Endodermal cell (in vitro differentiated cells): ENCODE results near the gene RPGRIP1L. TPM values are rescaled to one million over a fixed set of nuclear protein-coding genes. Genes with fewer than 3 reads are reported as not detected.
"Not testable (repeated sequence)": the region's sequence is repeated elsewhere in the genome, so short reads cannot be mapped to it uniquely, and the experiment has no call there.

Experiments used
- DNase-seq: peaks from one replicate; pipeline ENCODE4 v3.0.0-alpha.2; 2017
- H3K27ac ChIP-seq: 2 replicates; pipeline ENCODE4 v1.5.1; 2013; ENCODE audit warnings: mild to moderate bottlenecking, low read depth, low read length, moderate library complexity
- H3K27me3 ChIP-seq: 2 replicates; pipeline ENCODE4 v1.6.1; 2013; ENCODE audit warnings: mild to moderate bottlenecking, low read length, moderate library complexity; ENCODE audit not compliant: insufficient read depth, control insufficient read depth, poor library complexity, severe bottlenecking
- H3K36me3 ChIP-seq: 2 replicates; pipeline ENCODE4 v1.7.0; 2013; ENCODE audit warnings: mild to moderate bottlenecking, low read length, moderate library complexity; ENCODE audit not compliant: control insufficient read depth, insufficient read depth
- H3K4me1 ChIP-seq: one replicate; pipeline ENCODE4 v1.7.0; 2013; ENCODE audit warnings: low read length; ENCODE audit not compliant: control insufficient read depth, insufficient read depth
- H3K4me3 ChIP-seq: 2 replicates; pipeline ENCODE4 v1.5.1; 2013; ENCODE audit warnings: mild to moderate bottlenecking, low read length, moderate library complexity
- H3K9ac ChIP-seq: 2 replicates; pipeline ENCODE4 v1.6.1; 2013; ENCODE audit warnings: mild to moderate bottlenecking, low read length, moderate library complexity; ENCODE audit not compliant: poor library complexity, severe bottlenecking; ENCODE audit errors: extremely low read depth
- H3K9me3 ChIP-seq: 2 replicates; pipeline ENCODE4 v1.6.1; 2013; ENCODE audit warnings: mild to moderate bottlenecking, low read length, moderate library complexity; ENCODE audit not compliant: control insufficient read depth
- H3K27ac Mint-ChIP-seq: 2 replicates; pipeline ENCODE4 v1.8.0; 2020; ENCODE audit warnings: mixed read lengths
- H3K27me3 Mint-ChIP-seq: 2 replicates; pipeline ENCODE4 v1.8.0; 2021; ENCODE audit warnings: mild to moderate bottlenecking, mixed read lengths; ENCODE audit not compliant: insufficient read depth
- H3K36me3 Mint-ChIP-seq: 2 replicates; pipeline ENCODE4 v1.8.0; 2020; ENCODE audit warnings: low read depth, mixed read lengths
- H3K4me1 Mint-ChIP-seq: 2 replicates; pipeline ENCODE4 v1.8.0; 2020; ENCODE audit warnings: mixed read lengths
- H3K4me3 Mint-ChIP-seq: 2 replicates; pipeline ENCODE4 v1.8.0; 2020; ENCODE audit warnings: mild to moderate bottlenecking, moderate library complexity, mixed read lengths
- H3K9me3 Mint-ChIP-seq: 2 replicates; pipeline ENCODE4 v1.8.0; 2020; ENCODE audit warnings: mild to moderate bottlenecking, mixed read lengths
- WGBS, 2 experiments: methylation state at CpG; one replicate each; pipeline versions ENCODE4 v1.1.5 to v1.1.7; 2013; ENCODE audit warnings: missing lambda C conversion rate in 2 of 2, mixed read lengths in 1 of 2; ENCODE audit not compliant: insufficient coverage in 1 of 2, insufficient read length in 1 of 2; 5-methylcytosine and 5-hydroxymethylcytosine counted together
- total RNA-seq, 2 donors: library from RNA; stranded (reverse); fragmentation: NEBNext Ultra II Directional in 1 of 2; extraction: Animal tissue kit (Norgen Biotek cat#: 25700) in 1 of 2; gene quantifications; 2 replicates in 1 of 2; 3 replicates in 1 of 2; pipeline ENCODE4 v1.2.1, GENCODE V29; 2021
- TF ChIP-seq, protein P1 (sequence below): fragments of 200-600 bp; sonication (generic); conservative IDR thresholded peaks from 2 replicates; pipeline ENCODE4 v1.5.0; 2021; ENCODE audit warnings: antibody characterized with exemption, mild to moderate bottlenecking

Gene RPGRIP1L
- total RNA-seq, 2 donors from 2014 or later = 15.9 to 19.8 TPM

GRCh38 chr16:53689636-53690035, 14.0 kb downstream of the RPGRIP1L start:
- Mint-ChIP-seq H3K27ac (no peak overlapping the region), H3K36me3 (peaks cover 34% of the 10 kb centered on the region), H3K9me3 (peaks cover 10% of the 10 kb centered on the region), H3K27me3 (no peaks in the 10 kb centered on the region), H3K4me3 (no peak overlapping the region), H3K4me1 (no peaks in the 10 kb centered on the region)
- Histone ChIP-seq H3K9me3 (peaks cover 8% of the 10 kb centered on the region), H3K27me3 (no peaks in the 10 kb centered on the region), H3K4me1 (no peaks in the 10 kb centered on the region), H3K27ac (no peak overlapping the region), H3K4me3 (no peak overlapping the region), H3K9ac (no peak overlapping the region), H3K36me3 (peaks cover 26% of the 10 kb centered on the region)
- DNase-seq = no peak
- WGBS, 2 experiments = 96 to 100% methylated on average over 1 to 3 of the region's 3 CpGs
- TF ChIP-seq, protein P1, sequence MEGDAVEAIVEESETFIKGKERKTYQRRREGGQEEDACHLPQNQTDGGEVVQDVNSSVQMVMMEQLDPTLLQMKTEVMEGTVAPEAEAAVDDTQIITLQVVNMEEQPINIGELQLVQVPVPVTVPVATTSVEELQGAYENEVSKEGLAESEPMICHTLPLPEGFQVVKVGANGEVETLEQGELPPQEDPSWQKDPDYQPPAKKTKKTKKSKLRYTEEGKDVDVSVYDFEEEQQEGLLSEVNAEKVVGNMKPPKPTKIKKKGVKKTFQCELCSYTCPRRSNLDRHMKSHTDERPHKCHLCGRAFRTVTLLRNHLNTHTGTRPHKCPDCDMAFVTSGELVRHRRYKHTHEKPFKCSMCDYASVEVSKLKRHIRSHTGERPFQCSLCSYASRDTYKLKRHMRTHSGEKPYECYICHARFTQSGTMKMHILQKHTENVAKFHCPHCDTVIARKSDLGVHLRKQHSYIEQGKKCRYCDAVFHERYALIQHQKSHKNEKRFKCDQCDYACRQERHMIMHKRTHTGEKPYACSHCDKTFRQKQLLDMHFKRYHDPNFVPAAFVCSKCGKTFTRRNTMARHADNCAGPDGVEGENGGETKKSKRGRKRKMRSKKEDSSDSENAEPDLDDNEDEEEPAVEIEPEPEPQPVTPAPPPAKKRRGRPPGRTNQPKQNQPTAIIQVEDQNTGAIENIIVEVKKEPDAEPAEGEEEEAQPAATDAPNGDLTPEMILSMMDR = no peak

GRCh38 chr16:53686710-53687109, 16.9 kb downstream of the RPGRIP1L start:
- Mint-ChIP-seq H3K4me1 (no peaks in the 10 kb centered on the region), H3K4me3 (no peak overlapping the region), H3K27me3 (no peaks in the 10 kb centered on the region), H3K9me3 (peaks cover 10% of the 10 kb centered on the region), H3K36me3 (peaks cover 34% of the 10 kb centered on the region), H3K27ac (no peak overlapping the region)
- WGBS, 2 experiments = 98 to 100% methylated on average over 3 of the region's 3 CpGs
- no peak for DNase-seq
- Histone ChIP-seq H3K27me3 (no peaks in the 10 kb centered on the region), H3K9me3 (peaks cover 8% of the 10 kb centered on the region), H3K9ac (no peak overlapping the region), H3K4me3 (no peak overlapping the region), H3K27ac (no peak overlapping the region), H3K4me1 (no peaks in the 10 kb centered on the region), H3K36me3 (peaks cover 32% of the 10 kb centered on the region)
- TF ChIP-seq, protein P1 = no peak

DNA sequence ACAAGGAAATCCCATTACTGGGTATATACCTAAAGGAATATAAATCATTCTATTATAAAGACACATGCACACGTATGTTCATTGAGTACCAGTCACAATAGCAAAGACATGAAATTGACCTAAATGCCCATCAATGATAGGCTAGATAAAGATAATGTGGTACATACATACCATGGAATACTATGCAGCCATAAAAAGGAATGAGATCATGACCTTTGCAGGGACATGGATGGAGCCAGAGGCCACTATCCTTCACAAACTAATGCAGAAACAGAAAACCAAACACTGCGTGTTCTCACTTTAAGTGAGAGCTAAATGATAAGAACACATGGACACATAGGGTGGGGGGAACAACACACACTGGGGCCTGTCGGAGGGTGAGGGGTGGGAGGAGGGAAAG, 18.3 kb downstream of the RPGRIP1L start:
- peaks cover 32% of the 10 kb centered on the region for H3K36me3 ChIP-seq
- not testable (repeated sequence) for H3K27ac ChIP-seq, H3K9ac ChIP-seq, H3K27ac Mint-ChIP-seq, H3K4me3 ChIP-seq, H3K9me3 ChIP-seq, H3K4me1 ChIP-seq, H3K4me1 Mint-ChIP-seq, H3K27me3 Mint-ChIP-seq, DNase-seq, H3K4me3 Mint-ChIP-seq, H3K9me3 Mint-ChIP-seq, H3K27me3 ChIP-seq
- 100% methylated on average over 1 to 3 of the region's 3 CpGs for WGBS, 2 experiments
- peaks cover 30% of the 10 kb centered on the region for H3K36me3 Mint-ChIP-seq

DNA sequence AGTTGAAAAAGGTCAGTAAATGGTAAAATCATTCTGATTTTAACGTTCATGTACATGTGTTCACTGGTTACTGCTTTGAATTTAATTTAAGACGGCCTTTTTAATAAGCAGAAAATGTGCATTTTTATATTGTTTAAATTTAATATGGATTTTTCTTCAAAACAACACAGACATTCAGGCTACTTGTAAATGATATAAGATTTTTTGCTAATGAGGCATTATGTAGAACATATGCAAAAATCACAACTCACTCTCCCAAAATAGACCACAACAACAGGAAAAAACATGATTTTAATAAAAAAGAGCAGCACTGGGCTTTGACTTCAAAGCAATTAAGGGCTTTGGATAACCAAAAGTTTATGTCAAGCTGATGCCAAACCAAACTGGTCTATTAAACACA, 22.3 kb downstream of the RPGRIP1L start:
- Histone ChIP-seq H3K4me1 (no peaks in the 10 kb centered on the region), H3K27me3 (no peaks in the 10 kb centered on the region), H3K27ac (no peak overlapping the region), H3K4me3 (no peak overlapping the region), H3K9ac (no peak overlapping the region), H3K36me3 (peaks cover 20% of the 10 kb centered on the region), H3K9me3 (peaks cover 8% of the 10 kb centered on the region)
- peaks cover 10% of the 10 kb centered on the region for H3K9me3 Mint-ChIP-seq
- TF ChIP-seq, protein P1 = no peak
- 61% methylated on average over 1 of the region's 2 CpGs; no CpG with 5 or more reads in 1 of the 2 experiments for WGBS, 2 experiments
- H3K4me1 Mint-ChIP-seq = no peaks in the 10 kb centered on the region
- DNase-seq = no peak
- peaks cover 26% of the 10 kb centered on the region for H3K36me3 Mint-ChIP-seq
- H3K4me3 Mint-ChIP-seq = no peak overlapping the region
- no peak overlapping the region for H3K27ac Mint-ChIP-seq
- H3K27me3 Mint-ChIP-seq = no peaks in the 10 kb centered on the region
